GM18502 (cell line): ENCODE measurements around the gene TSGA10.
A peak's percentile ranks its signal among the peaks of the same experiment; 100 is the strongest.
"Not testable (repeated sequence)": the region's sequence is repeated elsewhere in the genome, so short reads cannot be mapped to it uniquely, and the experiment has no call there.

Experiments
- ATAC-seq: cut with Tn5 transposase; IDR thresholded peaks from one replicate; pipeline ENCODE4 v1.9.1; 2021; ENCODE audit warnings: mild to moderate bottlenecking; ENCODE audit not compliant: unreplicated experiment, poor library complexity

The TSGA10 gene

GRCh38 chr2:99154643-99155536 lies at the start of gene TSGA10, which contains the start of gene LIPT1:
Gene TSGA10, minus strand, starts transcription at chr2:99154942. Its CDS starts 45,503 bp downstream, at chr2:99109439.
Gene LIPT1, plus strand, starts transcription at chr2:99154967. Its CDS starts 6,991 bp downstream, at chr2:99161958.
- peak; percentile 97 for ATAC-seq

GRCh38 chr2:99201959-99202678 lies 47.4 kb upstream of the TSGA10 start:
- ATAC-seq, result no peak

- ATAC-seq, result no peak
Measured at GRCh38 chr2:99200076-99200800, 45.5 kb upstream of the TSGA10 start.

- ATAC-seq, result no peak
Measured at GRCh38 chr2:99198103-99198841, 43.5 kb upstream of the TSGA10 start.

- not testable (repeated sequence) for ATAC-seq
Measured at GRCh38 chr2:99192364-99192763, 37.6 kb upstream of the TSGA10 start.

GRCh38 chr2:99190548-99190947 lies 35.8 kb upstream of the TSGA10 start:
- ATAC-seq, result no peak

- ATAC-seq, result no peak
Measured at GRCh38 chr2:99188357-99188756, 33.6 kb upstream of the TSGA10 start.

GRCh38 chr2:99187011-99187410 lies 32.3 kb upstream of the TSGA10 start:
- no peak for ATAC-seq

GRCh38 chr2:99184811-99185210 lies 30.1 kb upstream of the TSGA10 start:
- no peak for ATAC-seq

- ATAC-seq, result no peak
Measured at GRCh38 chr2:99183025-99183424, 28.3 kb upstream of the TSGA10 start.

- ATAC-seq, result no peak
Measured at GRCh38 chr2:99181624-99182000, 26.9 kb upstream of the TSGA10 start.

GRCh38 chr2:99180755-99181623 lies 26.2 kb upstream of the TSGA10 start, which contains the start of the genes MITD1 and MRPL30:
Gene MITD1, minus strand, starts transcription at chr2:99181058. Its CDS starts 77 bp downstream, at chr2:99180981.
Gene MRPL30, plus strand, starts transcription at chr2:99181184. Its CDS starts 5,020 bp downstream, at chr2:99186204.
- peak; percentile 93 for ATAC-seq

- ATAC-seq, result no peak
Measured at GRCh38 chr2:99171377-99172140, 16.8 kb upstream of the TSGA10 start.

GRCh38 chr2:99169534-99169933 lies 14.8 kb upstream of the TSGA10 start:
- no peak for ATAC-seq

GRCh38 chr2:99166218-99166617 lies 11.5 kb upstream of the TSGA10 start:
- no peak for ATAC-seq

GRCh38 chr2:99159594-99159993 lies 4.9 kb upstream of the TSGA10 start:
- ATAC-seq, result no peak

GRCh38 chr2:99158599-99158998 lies 3.9 kb upstream of the TSGA10 start:
- ATAC-seq, result no peak

GRCh38 chr2:99156891-99157290 lies 2.1 kb upstream of the TSGA10 start:
- ATAC-seq, result no peak
